Fibroblast of gingiva (primary cell): ENCODE data around the gene A2M.

Experiments used
- DNase-seq: peaks from one replicate; pipeline ENCODE4 v3.0.0-alpha.2; 2011; ENCODE audit warnings: low read depth

Gene A2M

GRCh38 chr12:9120487-9121184 is 4.9 kb upstream of the A2M start:
- no peak for DNase-seq

- no peak for DNase-seq
Observed at GRCh38 chr12:9118158-9118557, 2.4 kb upstream of the A2M start.

- DNase-seq = no peak
Observed at GRCh38 chr12:9114946-9115345, 773 bp downstream of the A2M start.

- DNase-seq = no peak
Observed at GRCh38 chr12:9113987-9114309, 1.8 kb downstream of the A2M start.

GRCh38 chr12:9113296-9113986 is 2.3 kb downstream of the A2M start:
- DNase-seq = no peak

GRCh38 chr12:9112076-9112853 is 3.5 kb downstream of the A2M start:
- DNase-seq = no peak

- no peak for DNase-seq
Observed at GRCh38 chr12:9111525-9111924, 4.2 kb downstream of the A2M start.

GRCh38 chr12:9109737-9110491 is 5.8 kb downstream of the A2M start:
- DNase-seq = no peak

GRCh38 chr12:9109213-9109522 is 6.6 kb downstream of the A2M start:
- DNase-seq = no peak

- DNase-seq = no peak
Observed at GRCh38 chr12:9108504-9109212, 7.1 kb downstream of the A2M start.

GRCh38 chr12:9107542-9107873 is 8.2 kb downstream of the A2M start:
- DNase-seq = no peak

GRCh38 chr12:9106610-9107541 is 8.8 kb downstream of the A2M start:
- no peak for DNase-seq

GRCh38 chr12:9106067-9106466 is 9.7 kb downstream of the A2M start:
- no peak for DNase-seq

- DNase-seq = no peak
Observed at GRCh38 chr12:9104767-9105423, 10.8 kb downstream of the A2M start.

- no peak for DNase-seq
Observed at GRCh38 chr12:9104087-9104486, 11.6 kb downstream of the A2M start.

- DNase-seq = no peak
Observed at GRCh38 chr12:9103050-9103849, 12.5 kb downstream of the A2M start.

GRCh38 chr12:9101018-9101687 is 14.6 kb downstream of the A2M start:
- no peak for DNase-seq

- DNase-seq = no peak
Observed at GRCh38 chr12:9099552-9100190, 16.0 kb downstream of the A2M start.
